Thoracic aorta (tissue), 2 donors: Measurements from ENCODE around the gene RPL26. TPM values are rescaled to one million over a fixed set of nuclear protein-coding genes. Genes with fewer than 3 reads are reported as not detected.
"Not testable (repeated sequence)": the region's sequence is repeated elsewhere in the genome, so short reads cannot be mapped to it uniquely, and the experiment has no call there.

Experiments
- ATAC-seq: fragments of 150-250 bp; one replicate; pipeline ENCODE4 v1.8.0; 2017; ENCODE audit warnings: low read depth; ENCODE audit not compliant: insufficient number of reproducible peaks, low FRiP score
- DNase-seq: peaks from one replicate; pipeline ENCODE4 v3.0.0-alpha.2; 2020; ENCODE audit warnings: low spot score
- H3K27ac ChIP-seq, 2 donors: fragments of 200-600 bp; sonication (generic); 1 replicate in 1 of 2; 2 replicates in 1 of 2; pipeline ENCODE4 v1.5.1; 2016; ENCODE audit warnings: mild to moderate bottlenecking in 2 of 2, moderate library complexity in 2 of 2
- H3K27me3 ChIP-seq: fragments of 200-600 bp; sonication (generic); replicated peaks from 2 replicates; pipeline ENCODE4 v1.6.0; 2016; ENCODE audit warnings: mild to moderate bottlenecking; ENCODE audit not compliant: insufficient read depth
- H3K36me3 ChIP-seq: fragments of 200-600 bp; sonication (generic); one replicate; pipeline ENCODE4 v1.5.1; 2016
- H3K4me1 ChIP-seq, 2 donors: fragments of 200-600 bp; sonication (generic); 1 replicate in 1 of 2; 2 replicates in 1 of 2; pipeline versions ENCODE4 v1.5.1 to v1.6.0; 2016; ENCODE audit warnings: low read depth in 2 of 2, mild to moderate bottlenecking in 1 of 2; ENCODE audit not compliant: control insufficient read depth in 1 of 2
- H3K4me3 ChIP-seq: fragments of 200-600 bp; sonication (generic); 2 replicates; pipeline ENCODE4 v1.5.1; 2016; ENCODE audit warnings: mild to moderate bottlenecking
- H3K9me3 ChIP-seq: fragments of 200-600 bp; sonication (generic); 2 replicates; pipeline ENCODE4 v1.5.1; 2016
- CTCF ChIP-seq: fragments of 200-600 bp; sonication (generic); IDR thresholded peaks from one replicate; pipeline ENCODE4 v1.5.1; 2019; ENCODE audit warnings: antibody characterized with exemption
- total RNA-seq, 2 donors: library from RNA; depleted of rRNA; stranded (reverse); fragments of >200 nt; gene quantifications; one replicate each; pipeline versions ENCODE4 v1.1.0 to v1.2.3, GENCODE V29; 2016

The RPL26 gene
- total RNA-seq, 2 donors from 2014 or later: 1,235 to 1,884 TPM

GRCh38 chr17:8382052-8382879 lies 727 bp downstream of the RPL26 start:
- DNase-seq (no peak), ATAC-seq (no peak)
- Histone ChIP-seq H3K27ac (peak overlapping the region; percentile 59 to 74), H3K4me1 (peaks cover 11 to 43% of the 10 kb centered on the region in 2 donors), H3K36me3 (peaks cover 28% of the 10 kb centered on the region), H3K27me3 (no peaks in the 10 kb centered on the region), H3K4me3 (peak overlapping the region; percentile 97), H3K9me3 (no peaks in the 10 kb centered on the region)
- TF ChIP-seq CTCF: no peak

- no peaks in the 10 kb centered on the region for H3K9me3 ChIP-seq
- TF ChIP-seq CTCF: no peak
- peaks cover 18 to 50% of the 10 kb centered on the region in 2 donors for H3K4me1 ChIP-seq
- H3K27me3 ChIP-seq: no peaks in the 10 kb centered on the region
- ATAC-seq (no peak), DNase-seq (no peak)
- H3K36me3 ChIP-seq: peaks cover 28% of the 10 kb centered on the region
- no peak overlapping the region for H3K27ac ChIP-seq
- H3K4me3 ChIP-seq: no peak overlapping the region
These were observed 2.9 kb downstream of the RPL26 start for GRCh38 chr17:8380049-8380448.

- H3K36me3 ChIP-seq: peaks cover 28% of the 10 kb centered on the region
- H3K27ac ChIP-seq, H3K27me3 ChIP-seq, H3K4me3 ChIP-seq, DNase-seq, ATAC-seq, H3K9me3 ChIP-seq: not testable (repeated sequence)
- H3K4me1 ChIP-seq: peaks cover 14 to 37% of the 10 kb centered on the region in 2 donors
These were observed 4.9 kb downstream of the RPL26 start for GRCh38 chr17:8378117-8378516.

GRCh38 chr17:8377422-8377821 lies 5.6 kb downstream of the RPL26 start:
- Histone ChIP-seq H3K4me1 (peaks cover 14 to 37% of the 10 kb centered on the region in 2 donors), H3K27me3 (no peaks in the 10 kb centered on the region), H3K4me3 (no peak overlapping the region), H3K27ac (no peak overlapping the region), H3K9me3 (no peaks in the 10 kb centered on the region), H3K36me3 (peaks cover 28% of the 10 kb centered on the region)
- no peak for TF ChIP-seq CTCF
- ATAC-seq (no peak), DNase-seq (no peak)

- H3K4me3 ChIP-seq: peak within 1 kb of the TSS; percentile 84
- ATAC-seq: peak; percentile 80
- no peaks in the 10 kb centered on the region for H3K9me3 ChIP-seq
- no peaks in the 10 kb centered on the region for H3K27me3 ChIP-seq
- peak; percentile 51 for DNase-seq
- peak; percentile 58 for TF ChIP-seq CTCF
- H3K27ac ChIP-seq: peak within 1 kb of the TSS; percentile 64 to 69
- H3K36me3 ChIP-seq: peaks cover 28% of the 10 kb centered on the region
- peaks cover 7 to 27% of the 10 kb centered on the region in 2 donors for H3K4me1 ChIP-seq
These were observed 6.5 kb downstream of the RPL26 start, which contains the start of gene KRABD2 for GRCh38 chr17:8376271-8377067. KRABD2 (minus strand) TSS chr17:8376704.
